Fibroblast of skin of abdomen (primary cell): ENCODE results near the gene ADCY9. TPM values are rescaled to one million over a fixed set of nuclear protein-coding genes. Genes with fewer than 3 reads are reported as not detected.
"Not testable (repeated sequence)": the region's sequence is repeated elsewhere in the genome, so short reads cannot be mapped to it uniquely, and the experiment has no call there.

ENCODE experiments used
- DNase-seq: peaks from one replicate; pipeline ENCODE4 v3.0.0-alpha.2; 2013
- polyA plus RNA-seq, 2 experiments: library from polyadenylated mRNA; unstranded; fragments of 120-200 nt; gene quantifications; one replicate each; pipeline ENCODE4 v1.2.1, GENCODE V29; 2013; ENCODE audit not compliant: insufficient read length in 2 of 2

ADCY9 gene
- 12.4 TPM for polyA plus RNA-seq (2013, experiment 1 of 2; ENCODE audit: insufficient read length)
- 13.2 TPM for polyA plus RNA-seq (2013, experiment 2 of 2; ENCODE audit: insufficient read length)

- DNase-seq = peak; percentile 85
Observed at GRCh38 chr16:4116325-4117249, at the start of gene ADCY9. TSS of gene ADCY9 (minus strand) at chr16:4116442. CDS start at chr16:4115442, 1,000 bp downstream.

GRCh38 chr16:4160658-4161430 is 44.6 kb upstream of the ADCY9 start:
- DNase-seq = no peak

DNA sequence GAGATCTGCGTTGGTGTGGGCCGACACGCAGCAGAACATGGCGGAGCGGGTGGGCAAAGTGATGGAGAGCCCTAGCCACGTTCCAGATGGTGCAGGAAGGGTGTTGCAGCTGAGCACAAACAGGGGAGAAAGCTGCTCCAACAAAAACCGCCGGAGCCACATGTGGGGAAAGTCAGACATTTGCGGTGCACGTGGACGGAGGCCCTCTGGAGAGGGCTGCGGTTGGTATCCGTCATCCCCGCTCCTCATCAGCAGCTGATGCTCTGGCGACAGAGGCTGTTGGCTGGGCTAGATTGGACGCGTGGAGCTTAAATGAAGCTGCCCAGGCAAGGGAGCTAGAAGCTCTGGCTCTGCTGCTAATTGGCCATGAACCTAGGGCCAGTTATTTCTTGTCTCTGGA is 43.5 kb upstream of the ADCY9 start:
- DNase-seq = peak; percentile 62

GRCh38 chr16:4158143-4159093 is 42.2 kb upstream of the ADCY9 start:
- DNase-seq = no peak

DNA sequence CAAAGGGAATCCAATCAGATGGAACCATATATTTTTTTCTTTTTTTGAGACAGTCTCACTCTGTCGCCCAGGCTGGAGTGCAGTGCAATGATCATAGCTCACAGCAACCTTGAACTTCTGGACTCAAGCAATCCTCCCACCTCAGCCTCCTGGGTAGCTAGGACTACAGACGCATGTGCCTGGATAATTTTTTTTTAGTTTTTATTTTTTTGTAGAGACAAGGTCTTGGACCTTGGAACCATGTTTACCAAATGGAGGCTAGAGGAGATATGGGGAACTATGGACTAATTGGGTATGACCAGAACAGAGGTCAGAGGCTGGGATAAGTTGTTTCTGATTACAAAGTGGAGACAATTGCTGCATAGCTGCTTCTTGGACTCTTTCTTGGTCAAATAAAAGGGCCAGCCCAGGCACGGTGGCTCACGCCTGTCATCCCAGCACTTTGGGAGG is 41.2 kb upstream of the ADCY9 start:
- DNase-seq = no peak

DNA sequence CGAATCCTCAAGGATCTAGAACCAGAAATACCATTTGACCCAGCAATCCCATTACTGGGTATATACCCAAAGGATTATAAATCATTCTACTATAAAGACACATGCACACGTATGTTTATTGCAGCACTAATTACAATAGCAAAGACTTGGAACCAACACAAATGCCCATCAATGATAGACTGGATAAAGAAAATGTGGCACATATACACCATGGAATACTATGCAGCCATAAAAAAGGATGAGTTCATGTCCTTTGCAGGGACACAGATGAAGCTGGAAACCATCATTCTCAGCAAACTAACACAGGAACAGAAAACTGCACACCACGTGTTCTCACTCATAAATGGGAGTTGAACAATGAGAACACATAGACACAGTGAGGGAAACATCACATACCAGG is 40.3 kb upstream of the ADCY9 start:
- not testable (repeated sequence) for DNase-seq

DNA sequence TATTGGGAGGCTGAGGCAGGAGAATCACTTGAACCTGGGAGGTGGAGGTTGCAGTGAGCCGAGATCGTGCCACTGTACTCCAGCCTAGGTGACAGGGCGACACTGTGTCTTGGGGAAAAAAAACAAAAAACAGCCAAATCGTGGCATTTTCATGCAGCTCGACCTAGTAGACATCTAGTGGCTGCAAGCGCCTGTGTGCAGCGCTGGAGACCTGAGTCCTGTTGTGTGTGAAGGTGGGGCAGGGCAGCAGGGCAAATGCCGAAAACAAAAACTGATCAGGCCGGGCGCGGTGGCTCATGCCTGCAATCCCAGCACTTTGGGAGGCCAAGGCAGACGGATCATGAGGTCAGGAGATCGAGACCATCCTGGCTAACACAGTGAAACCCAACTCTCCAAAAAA is 37.1 kb upstream of the ADCY9 start:
- DNase-seq = not testable (repeated sequence)

GRCh38 chr16:4152267-4152666 is 36.0 kb upstream of the ADCY9 start:
- no peak for DNase-seq

DNA sequence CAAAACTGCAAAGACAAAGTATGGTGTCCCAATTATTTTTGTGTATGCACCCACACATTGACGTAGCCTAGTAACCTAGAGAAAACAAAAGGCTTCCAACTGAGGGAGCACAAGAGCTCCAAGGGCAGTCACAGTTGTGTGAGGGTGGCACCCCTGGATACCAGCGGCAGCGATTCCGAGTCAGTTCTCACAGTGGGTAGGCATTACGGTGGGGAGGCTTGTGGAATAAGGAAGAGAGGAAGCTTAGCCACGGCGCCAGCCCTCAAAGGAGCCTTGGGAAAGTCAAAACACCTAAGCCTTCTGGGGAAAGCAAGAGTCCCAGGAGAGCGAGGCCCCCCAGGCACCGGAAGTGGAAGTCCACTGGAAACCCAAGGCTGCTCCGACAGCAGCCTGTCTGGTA is 31.0 kb upstream of the ADCY9 start:
- no peak for DNase-seq

GRCh38 chr16:4142268-4142667 is 26.0 kb upstream of the ADCY9 start:
- DNase-seq = no peak

DNA sequence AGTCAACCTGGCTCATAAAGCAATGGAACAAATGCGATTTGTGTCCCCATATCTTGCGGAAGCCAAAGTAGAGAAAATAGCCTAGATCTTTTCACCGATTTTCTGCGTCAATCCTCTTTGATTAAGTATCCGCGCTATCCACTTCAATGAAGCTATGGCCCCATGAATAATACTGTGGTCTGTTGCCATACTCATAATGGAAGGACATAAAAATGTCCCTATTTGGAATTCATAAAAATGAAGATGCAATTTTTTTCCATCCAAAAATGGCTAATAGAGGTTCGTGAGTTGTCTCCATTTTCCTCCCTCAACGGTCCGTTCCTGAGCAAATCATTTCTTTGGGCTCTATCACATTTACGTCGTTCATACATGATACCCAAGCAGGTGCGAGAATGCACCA is 25.4 kb upstream of the ADCY9 start:
- no peak for DNase-seq

DNA sequence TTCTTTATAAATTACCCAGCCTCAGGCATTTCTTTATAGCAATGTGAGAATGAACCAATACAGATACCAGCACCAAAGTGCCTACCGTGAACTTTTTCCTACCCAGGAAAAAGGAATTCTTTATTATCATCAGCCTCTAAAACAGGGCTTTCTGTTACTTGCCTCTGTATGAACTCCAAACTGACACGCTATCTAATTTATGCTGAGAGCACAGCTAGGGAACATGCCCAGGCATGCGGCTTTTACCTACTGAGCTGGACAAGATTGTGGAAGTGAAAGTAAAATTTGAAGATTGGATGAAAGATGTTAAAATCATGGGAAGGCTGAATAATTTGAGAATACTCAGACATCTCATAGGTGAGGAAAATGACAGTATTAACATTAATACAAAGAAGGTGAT is 24.4 kb upstream of the ADCY9 start:
- DNase-seq = peak; percentile 59

DNA sequence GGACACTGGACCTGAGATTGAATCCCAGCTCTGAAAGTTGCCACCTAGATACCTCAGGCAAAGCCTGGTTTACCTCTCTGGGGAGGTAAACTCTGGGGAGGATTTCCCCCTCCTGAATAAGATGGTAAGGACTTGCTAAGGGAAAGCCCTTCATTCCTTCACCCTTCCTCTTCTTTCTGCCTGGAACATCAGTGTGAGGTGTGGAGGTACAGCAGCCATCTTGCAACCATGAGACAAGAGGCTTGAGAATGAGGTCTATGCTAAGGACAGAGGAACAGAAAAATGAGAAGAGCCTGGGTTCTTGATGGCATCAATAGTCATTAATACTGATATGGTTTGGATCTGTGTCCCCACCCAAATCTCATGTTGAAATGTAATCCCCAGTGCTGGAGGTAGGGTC is 23.7 kb upstream of the ADCY9 start:
- DNase-seq = no peak

DNA sequence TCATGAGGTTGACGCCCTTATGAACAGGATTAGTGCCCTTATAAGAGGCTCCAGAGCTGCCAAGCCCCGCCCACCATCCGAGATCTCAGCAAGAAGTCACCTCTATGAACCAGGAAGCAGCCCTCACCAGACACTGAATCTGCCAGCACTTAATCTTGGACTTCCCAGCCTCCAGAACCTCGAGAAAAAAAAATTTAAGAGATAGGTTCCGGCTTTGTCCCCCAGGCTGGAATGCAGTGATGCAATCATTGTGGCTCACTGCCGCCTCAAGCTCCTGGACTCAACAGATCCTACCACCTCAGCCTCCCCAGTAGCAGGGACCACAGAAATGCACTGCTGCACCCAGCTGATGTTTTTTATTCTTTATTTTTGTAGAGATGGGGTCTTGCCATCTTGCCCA is 22.5 kb upstream of the ADCY9 start:
- no peak for DNase-seq

GRCh38 chr16:4137438-4137837 is 21.2 kb upstream of the ADCY9 start:
- no peak for DNase-seq

GRCh38 chr16:4136229-4136813 is 20.1 kb upstream of the ADCY9 start:
- DNase-seq = no peak

- no peak for DNase-seq
Observed at GRCh38 chr16:4135537-4135936, 19.3 kb upstream of the ADCY9 start.

GRCh38 chr16:4133897-4134372 is 17.7 kb upstream of the ADCY9 start:
- no peak for DNase-seq

DNA sequence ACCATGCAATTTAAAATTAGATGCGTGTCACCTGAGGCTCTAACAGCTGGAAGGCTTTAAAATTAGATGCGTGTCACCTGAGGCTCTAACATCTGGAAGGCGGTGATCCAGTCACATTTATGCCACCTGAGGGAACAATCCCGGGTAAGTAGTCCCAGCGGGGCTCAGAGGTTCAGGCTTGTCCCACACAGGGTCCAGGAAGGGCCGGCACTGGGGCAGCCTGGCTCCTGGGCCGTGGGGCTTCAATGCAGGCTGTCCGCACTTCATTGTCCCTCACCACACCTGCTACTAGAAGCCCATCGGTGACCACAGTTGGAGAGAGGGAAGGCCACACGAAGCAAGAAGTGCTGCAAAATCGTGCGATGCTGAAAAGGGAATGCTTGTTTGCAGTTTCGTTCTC is 15.4 kb upstream of the ADCY9 start:
- DNase-seq = no peak

DNA sequence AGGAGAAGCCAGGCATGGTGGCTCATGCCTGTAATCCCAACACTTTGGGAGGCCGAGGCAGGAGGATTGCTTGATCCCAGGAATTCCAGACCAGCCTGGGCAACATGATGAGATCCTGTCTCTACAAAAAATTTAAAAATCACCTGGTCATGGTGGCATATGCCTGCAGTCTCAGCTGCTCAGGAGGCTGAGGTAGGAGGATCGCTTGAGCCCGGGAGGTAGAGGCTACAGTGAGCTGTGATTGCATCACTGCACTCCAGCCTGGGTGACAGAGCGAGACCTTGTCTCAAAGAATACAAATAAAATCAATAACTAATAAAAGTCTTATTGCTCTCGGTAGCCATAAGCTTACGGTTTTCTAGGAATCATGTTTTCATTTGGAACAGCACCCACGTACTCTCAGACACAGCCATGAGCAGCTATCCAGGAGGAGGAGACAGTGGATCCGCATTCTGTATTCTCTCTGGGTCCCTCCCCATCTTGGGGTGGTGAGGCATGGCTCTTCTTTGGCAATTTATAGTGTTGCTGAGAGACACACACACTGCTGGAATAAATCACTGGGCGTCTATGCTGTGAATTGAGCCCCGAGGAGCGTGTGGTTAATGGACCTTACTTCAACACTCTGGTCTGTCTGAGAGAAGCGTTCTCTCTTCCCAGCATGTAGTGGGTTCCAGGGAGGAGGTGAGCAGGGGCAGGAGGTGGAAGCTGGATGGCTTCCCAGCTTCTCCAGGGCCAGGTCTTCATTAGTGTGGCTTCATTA is 8.5 kb upstream of the ADCY9 start:
- DNase-seq = no peak
